Neutrophil (primary cell): ENCODE measurements around the gene DLGAP4.
"Not testable (repeated sequence)": the region's sequence is repeated elsewhere in the genome, so short reads cannot be mapped to it uniquely, and the experiment has no call there.

Source experiments
- H3K27ac ChIP-seq: fragments of 200-600 bp; sonication (generic); 2 replicates; pipeline ENCODE4 v1.5.1; 2016; ENCODE audit warnings: mild to moderate bottlenecking, moderate library complexity
- H3K27me3 ChIP-seq: fragments of 200-600 bp; sonication (generic); 2 replicates; pipeline ENCODE4 v1.6.0; 2016; ENCODE audit warnings: mild to moderate bottlenecking
- H3K36me3 ChIP-seq: fragments of 200-600 bp; sonication (generic); 2 replicates; pipeline ENCODE4 v1.5.1; 2017
- H3K4me1 ChIP-seq, 2 experiments: fragments of 200-600 bp in 1 of 2; sonication (generic) in 1 of 2; 1 replicate in 1 of 2; 2 replicates in 1 of 2; pipeline versions ENCODE4 v1.5.1 to v1.6.1; 2013 to 2016; ENCODE audit warnings: low read depth in 1 of 2, low read length in 1 of 2, mild to moderate bottlenecking in 1 of 2, moderate library complexity in 1 of 2; ENCODE audit not compliant: control insufficient read depth in 1 of 2, insufficient read depth in 1 of 2
- H3K4me3 ChIP-seq, 2 experiments: fragments of 200-600 bp in 1 of 2; sonication (generic) in 1 of 2; 1 replicate in 1 of 2; 2 replicates in 1 of 2; pipeline ENCODE4 v1.5.1; 2013 to 2016; ENCODE audit warnings: low read depth in 1 of 2, low read length in 1 of 2, mild to moderate bottlenecking in 1 of 2, moderate library complexity in 1 of 2
- H3K9me3 ChIP-seq: fragments of 200-600 bp; sonication (generic); 2 replicates; pipeline ENCODE4 v1.5.1; 2016
- TF ChIP-seq, protein P1 (sequence below): fragments of 200-600 bp; sonication (generic); IDR thresholded peaks from 2 replicates; pipeline ENCODE4 v1.5.1; 2016; ENCODE audit warnings: antibody characterized with exemption

Gene DLGAP4

GRCh38 chr20:36474563-36474962 is 168.4 kb downstream of the DLGAP4 start:
- H3K27me3 ChIP-seq, result no peaks in the 10 kb centered on the region
- H3K9me3 ChIP-seq, result no peaks in the 10 kb centered on the region
- H3K4me3 ChIP-seq, result no peak overlapping the region
- no peaks in the 10 kb centered on the region for H3K4me1 ChIP-seq
- no peak overlapping the region for H3K27ac ChIP-seq
- TF ChIP-seq, protein P1, sequence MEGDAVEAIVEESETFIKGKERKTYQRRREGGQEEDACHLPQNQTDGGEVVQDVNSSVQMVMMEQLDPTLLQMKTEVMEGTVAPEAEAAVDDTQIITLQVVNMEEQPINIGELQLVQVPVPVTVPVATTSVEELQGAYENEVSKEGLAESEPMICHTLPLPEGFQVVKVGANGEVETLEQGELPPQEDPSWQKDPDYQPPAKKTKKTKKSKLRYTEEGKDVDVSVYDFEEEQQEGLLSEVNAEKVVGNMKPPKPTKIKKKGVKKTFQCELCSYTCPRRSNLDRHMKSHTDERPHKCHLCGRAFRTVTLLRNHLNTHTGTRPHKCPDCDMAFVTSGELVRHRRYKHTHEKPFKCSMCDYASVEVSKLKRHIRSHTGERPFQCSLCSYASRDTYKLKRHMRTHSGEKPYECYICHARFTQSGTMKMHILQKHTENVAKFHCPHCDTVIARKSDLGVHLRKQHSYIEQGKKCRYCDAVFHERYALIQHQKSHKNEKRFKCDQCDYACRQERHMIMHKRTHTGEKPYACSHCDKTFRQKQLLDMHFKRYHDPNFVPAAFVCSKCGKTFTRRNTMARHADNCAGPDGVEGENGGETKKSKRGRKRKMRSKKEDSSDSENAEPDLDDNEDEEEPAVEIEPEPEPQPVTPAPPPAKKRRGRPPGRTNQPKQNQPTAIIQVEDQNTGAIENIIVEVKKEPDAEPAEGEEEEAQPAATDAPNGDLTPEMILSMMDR, result no peak
- H3K36me3 ChIP-seq, result no peaks in the 10 kb centered on the region

DNA sequence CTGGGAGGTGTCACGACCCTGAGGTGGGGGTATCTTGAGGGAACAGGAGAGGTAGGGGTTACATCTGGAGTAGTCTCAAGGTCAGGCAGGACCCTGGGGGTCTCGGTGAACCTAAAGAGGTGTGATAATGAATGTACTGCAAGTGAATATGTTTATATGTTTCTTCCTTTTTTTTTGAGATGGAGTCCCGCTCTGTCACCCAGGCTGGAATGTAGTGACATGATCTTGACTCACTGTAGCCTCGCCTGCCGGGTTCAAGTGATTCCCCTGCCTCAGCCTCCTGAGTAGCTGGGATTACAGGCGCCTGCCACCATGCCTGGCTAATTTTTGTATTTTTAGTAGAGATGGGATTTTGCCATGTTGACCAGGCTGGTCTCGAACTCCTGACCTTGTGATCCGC is 168.9 kb downstream of the DLGAP4 start:
- not testable (repeated sequence) for H3K4me1 ChIP-seq, H3K4me3 ChIP-seq, H3K27ac ChIP-seq, H3K9me3 ChIP-seq, H3K27me3 ChIP-seq, H3K36me3 ChIP-seq

- H3K9me3 ChIP-seq, result no peaks in the 10 kb centered on the region
- TF ChIP-seq, protein P1, result no peak
- no peaks in the 10 kb centered on the region for H3K27me3 ChIP-seq
- H3K4me1 ChIP-seq, result peaks cover 10 to 12% of the 10 kb centered on the region in 2 experiments
- H3K36me3 ChIP-seq, result no peaks in the 10 kb centered on the region
- no peak overlapping the region for H3K27ac ChIP-seq
- no peak overlapping the region for H3K4me3 ChIP-seq
Measured at GRCh38 chr20:36477475-36477874, 171.3 kb downstream of the DLGAP4 start.

GRCh38 chr20:36478137-36478905 is 172.2 kb downstream of the DLGAP4 start:
- Histone ChIP-seq H3K36me3 (no peaks in the 10 kb centered on the region), H3K27ac (no peak overlapping the region), H3K4me1 (peaks cover 10 to 12% of the 10 kb centered on the region in 2 experiments), H3K4me3 (no peak overlapping the region), H3K9me3 (no peaks in the 10 kb centered on the region), H3K27me3 (no peaks in the 10 kb centered on the region)
- TF ChIP-seq, protein P1, result no peak

- TF ChIP-seq, protein P1, result no peak
- Histone ChIP-seq H3K4me1 (peaks cover 10 to 12% of the 10 kb centered on the region in 2 experiments), H3K27ac (no peak overlapping the region), H3K4me3 (no peak overlapping the region), H3K27me3 (no peaks in the 10 kb centered on the region), H3K36me3 (no peaks in the 10 kb centered on the region), H3K9me3 (no peaks in the 10 kb centered on the region)
Measured at GRCh38 chr20:36479938-36480337, 173.8 kb downstream of the DLGAP4 start.

- TF ChIP-seq, protein P1, result no peak
- no peak overlapping the region for H3K4me3 ChIP-seq
- peaks cover 10 to 12% of the 10 kb centered on the region in 2 experiments for H3K4me1 ChIP-seq
- no peaks in the 10 kb centered on the region for H3K9me3 ChIP-seq
- H3K27ac ChIP-seq, result no peak overlapping the region
- no peaks in the 10 kb centered on the region for H3K27me3 ChIP-seq
- H3K36me3 ChIP-seq, result no peaks in the 10 kb centered on the region
Measured at GRCh38 chr20:36480456-36481048, 174.4 kb downstream of the DLGAP4 start.
